Parietal lobe (tissue), 1 donor: ENCODE data around the gene TBCC. TPM values are rescaled to one million over a fixed set of nuclear protein-coding genes. Genes with fewer than 3 reads are reported as not detected.

Experiments
- total RNA-seq: library from RNA; depleted of rRNA; stranded (reverse); fragments of >200 nt; gene quantifications from one replicate; pipeline ENCODE4 v1.2.3, GENCODE V29; 2014

The TBCC gene
- total RNA-seq: 45.1 TPM

GRCh38 chr6:42745640-42746462 is at the start of gene TBCC:
Gene TBCC (minus strand): TSS chr6:42746103. CDS start chr6:42746073, 30 bp downstream.

GRCh38 chr6:42781796-42782688 is 36.1 kb upstream of the TBCC start, which contains the start of gene BICRAL:
Gene BICRAL (plus strand): TSS chr6:42782052. CDS start chr6:42822023, 39,971 bp downstream.

GRCh38 chr6:42722497-42722896 is 23.4 kb downstream of the TBCC start, which contains the start of gene PRPH2:
Gene PRPH2 (minus strand): TSS chr6:42722597. CDS start chr6:42722334, 263 bp downstream.

Other genes with a start within 250 kb of the TBCC start
- 46.6 TPM for gene UBR2, start 182.1 kb downstream of the TBCC start, total RNA-seq
- gene PRPH2, start 23.5 kb downstream of the TBCC start, total RNA-seq: 5.3 TPM
- gene BICRAL, start 35.9 kb upstream of the TBCC start, total RNA-seq: 36.0 TPM
- 137 TPM for gene RPL7L1, start 133.5 kb upstream of the TBCC start, total RNA-seq
- gene PTCRA, start 169.9 kb upstream of the TBCC start, total RNA-seq: not detected
- 27.2 TPM for gene CNPY3, start 183.4 kb upstream of the TBCC start, total RNA-seq
- 0.94 TPM for gene GNMT, start 214.7 kb upstream of the TBCC start, total RNA-seq
- 22.5 TPM for gene PEX6, start 233.1 kb upstream of the TBCC start, total RNA-seq
- gene PPP2R5D, start 238.5 kb upstream of the TBCC start, total RNA-seq: 41.9 TPM